LNCAP (cell line): Measurements from ENCODE around the gene INS.

Experiments used
- TF ChIP-seq, protein P1 (sequence below): fragments of 450-650 bp; IDR thresholded peaks from 2 replicates; pipeline ENCODE4 v1.5.1; 2017; ENCODE audit warnings: mild to moderate bottlenecking

INS gene

DNA sequence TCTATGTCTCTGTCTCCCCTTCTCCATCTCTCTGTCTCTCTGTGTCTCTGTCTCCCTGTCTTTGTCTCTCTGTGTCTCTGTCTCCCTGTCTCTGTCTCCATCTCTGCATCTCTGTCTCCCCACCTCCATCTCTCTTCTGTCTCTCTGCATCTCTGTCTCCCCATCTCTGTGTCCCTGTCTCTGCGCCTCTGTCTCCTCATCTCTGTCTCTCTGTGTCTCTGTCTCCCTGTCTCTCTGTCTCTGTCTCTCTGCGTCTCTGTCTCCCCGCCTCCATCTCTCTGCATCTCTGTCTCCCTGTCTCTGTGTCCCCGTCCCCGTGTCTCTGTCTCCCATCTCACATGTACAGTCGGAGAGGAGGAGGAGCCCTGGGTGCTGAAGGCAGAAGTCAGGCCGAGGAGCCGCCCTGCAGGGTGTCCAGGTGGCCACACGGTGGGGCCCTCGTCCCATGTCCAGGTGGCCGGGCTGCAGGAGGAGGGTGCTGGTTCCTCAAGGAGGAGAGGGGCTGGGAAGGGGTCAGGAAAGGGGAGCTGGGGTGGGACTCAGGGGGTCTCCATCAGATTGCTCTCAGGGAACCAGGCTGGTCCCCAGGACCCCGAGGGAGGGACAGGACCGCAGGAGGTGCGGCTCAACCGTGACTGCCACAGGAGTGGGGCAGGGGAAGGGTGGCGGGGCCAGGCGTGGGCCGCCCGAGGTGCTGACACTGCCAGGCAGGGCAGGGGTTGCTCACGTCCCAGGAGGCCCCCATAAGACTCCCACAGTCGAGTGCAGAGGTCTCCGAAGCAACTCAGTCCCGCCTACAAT is 36.2 kb upstream of the INS start:
- TF ChIP-seq, protein P1, sequence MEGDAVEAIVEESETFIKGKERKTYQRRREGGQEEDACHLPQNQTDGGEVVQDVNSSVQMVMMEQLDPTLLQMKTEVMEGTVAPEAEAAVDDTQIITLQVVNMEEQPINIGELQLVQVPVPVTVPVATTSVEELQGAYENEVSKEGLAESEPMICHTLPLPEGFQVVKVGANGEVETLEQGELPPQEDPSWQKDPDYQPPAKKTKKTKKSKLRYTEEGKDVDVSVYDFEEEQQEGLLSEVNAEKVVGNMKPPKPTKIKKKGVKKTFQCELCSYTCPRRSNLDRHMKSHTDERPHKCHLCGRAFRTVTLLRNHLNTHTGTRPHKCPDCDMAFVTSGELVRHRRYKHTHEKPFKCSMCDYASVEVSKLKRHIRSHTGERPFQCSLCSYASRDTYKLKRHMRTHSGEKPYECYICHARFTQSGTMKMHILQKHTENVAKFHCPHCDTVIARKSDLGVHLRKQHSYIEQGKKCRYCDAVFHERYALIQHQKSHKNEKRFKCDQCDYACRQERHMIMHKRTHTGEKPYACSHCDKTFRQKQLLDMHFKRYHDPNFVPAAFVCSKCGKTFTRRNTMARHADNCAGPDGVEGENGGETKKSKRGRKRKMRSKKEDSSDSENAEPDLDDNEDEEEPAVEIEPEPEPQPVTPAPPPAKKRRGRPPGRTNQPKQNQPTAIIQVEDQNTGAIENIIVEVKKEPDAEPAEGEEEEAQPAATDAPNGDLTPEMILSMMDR = peak; percentile 95

DNA sequence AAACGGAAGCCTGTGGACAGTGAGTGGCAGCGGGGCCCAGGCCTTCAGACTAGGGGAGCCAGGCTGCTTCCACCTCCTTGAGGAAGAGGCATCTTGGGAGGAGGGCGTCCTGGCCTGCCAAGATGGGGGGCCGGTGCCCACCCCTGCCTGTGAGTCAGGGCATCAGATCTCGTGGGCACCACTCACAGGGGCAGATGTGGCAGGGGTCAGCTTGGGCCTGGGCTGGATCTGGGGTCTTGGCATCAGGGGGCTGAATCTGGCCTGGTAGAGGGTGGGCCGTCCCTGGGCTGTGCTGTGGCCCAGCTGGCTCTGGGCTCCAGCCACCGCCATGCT is 34.7 kb upstream of the INS start:
- TF ChIP-seq, protein P1 = no peak

DNA sequence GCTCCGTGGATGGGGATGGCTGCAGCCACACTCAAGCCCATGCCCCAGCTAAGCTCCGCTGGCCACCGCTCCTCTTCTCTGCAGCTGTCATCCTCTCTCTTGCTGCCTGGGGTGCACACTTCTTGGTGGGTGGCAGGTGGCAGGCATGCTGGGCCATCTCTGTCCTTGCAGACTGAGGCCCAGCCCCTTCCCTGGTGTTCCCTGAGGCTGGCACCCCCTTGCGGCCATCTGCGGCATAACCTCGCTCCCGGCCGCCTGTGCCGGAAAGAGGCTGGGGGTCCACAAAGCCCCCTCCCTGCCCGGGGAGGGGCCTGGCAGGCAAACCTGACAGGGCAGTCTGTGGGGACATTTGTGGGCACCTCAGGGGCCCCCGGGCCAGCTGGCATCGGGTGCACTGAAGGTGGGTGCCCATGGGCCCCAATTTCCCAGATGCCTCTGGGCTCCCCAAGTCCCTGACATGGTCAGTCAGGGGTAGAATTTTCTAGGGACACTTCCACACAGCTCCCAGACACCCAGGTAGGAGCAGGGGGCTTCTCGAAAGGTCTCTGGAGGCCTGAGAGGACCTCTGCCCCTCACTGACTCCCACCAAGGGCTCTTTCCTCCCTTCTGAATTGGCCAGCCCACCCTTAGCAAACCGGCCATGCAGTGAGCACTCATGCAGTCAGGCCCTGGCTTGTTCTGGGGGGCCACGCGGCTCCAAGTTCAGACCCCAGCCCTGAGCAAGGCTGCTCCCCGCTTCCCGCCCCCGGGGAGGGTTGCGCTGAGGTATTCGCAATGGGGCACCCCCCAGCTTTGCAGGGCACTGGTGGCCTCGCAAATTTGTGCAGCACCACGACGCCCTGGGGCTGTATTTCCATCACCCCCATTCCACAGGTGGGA is 34.1 kb upstream of the INS start:
- TF ChIP-seq, protein P1 = peak; percentile 99

DNA sequence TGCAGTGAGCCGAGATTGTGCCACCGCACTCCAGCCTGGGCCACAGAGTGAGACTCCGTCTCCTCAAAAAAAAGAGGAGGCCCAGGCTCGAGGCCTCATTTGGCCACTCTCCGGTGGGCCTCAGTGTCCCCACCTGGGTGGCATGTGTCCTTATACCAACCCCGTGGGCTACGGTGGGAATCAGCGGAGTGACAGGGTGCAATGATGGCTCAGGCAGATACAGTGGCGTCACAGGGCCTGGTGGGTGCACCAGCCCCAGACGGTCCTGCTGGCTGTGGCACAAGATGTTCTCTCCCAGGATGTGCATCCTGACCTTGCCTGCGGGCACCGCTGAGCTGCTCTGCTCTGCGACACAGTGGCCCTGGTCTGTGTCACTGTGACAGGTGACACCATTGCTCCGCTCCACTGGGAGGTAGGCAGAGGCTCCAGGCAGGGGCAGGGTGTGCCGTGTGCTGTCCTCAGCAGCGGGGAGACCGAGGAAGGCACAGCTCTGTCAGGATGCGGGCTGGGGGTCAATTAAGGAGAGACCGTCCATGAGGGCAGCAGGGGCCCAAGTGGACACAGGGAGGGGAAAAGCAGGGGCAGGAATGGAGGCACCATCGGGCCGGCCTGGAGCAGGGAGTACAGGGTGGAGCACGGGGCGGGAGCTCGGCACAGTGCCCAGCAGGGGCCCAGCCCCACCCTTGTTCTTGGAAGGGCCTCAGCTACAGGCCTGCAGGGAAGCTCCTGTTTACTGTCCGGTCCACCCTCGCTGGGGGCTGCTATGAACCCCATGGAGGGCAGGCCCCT is 32.3 kb upstream of the INS start:
- TF ChIP-seq, protein P1 = no peak

DNA sequence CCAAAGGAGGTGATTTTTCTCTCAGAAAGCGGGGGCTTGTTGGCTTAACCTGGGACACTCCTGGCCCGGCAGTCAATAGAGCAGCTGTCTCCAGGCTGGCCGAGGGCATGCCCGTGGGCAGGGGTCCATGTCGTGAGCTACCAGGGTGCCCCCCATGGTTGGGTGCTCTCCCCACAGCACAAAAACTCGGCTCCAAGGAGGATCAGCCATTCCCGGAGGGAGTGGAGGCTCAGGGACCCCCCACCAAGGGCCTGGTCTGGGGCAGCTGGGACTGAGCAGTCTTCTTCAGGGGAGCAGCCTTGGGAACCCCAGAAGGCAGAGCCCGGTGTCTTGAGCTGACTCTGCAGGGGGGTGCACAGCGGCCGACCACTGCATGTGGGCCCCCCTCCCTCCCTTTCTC is 31.4 kb upstream of the INS start:
- TF ChIP-seq, protein P1 = no peak

DNA sequence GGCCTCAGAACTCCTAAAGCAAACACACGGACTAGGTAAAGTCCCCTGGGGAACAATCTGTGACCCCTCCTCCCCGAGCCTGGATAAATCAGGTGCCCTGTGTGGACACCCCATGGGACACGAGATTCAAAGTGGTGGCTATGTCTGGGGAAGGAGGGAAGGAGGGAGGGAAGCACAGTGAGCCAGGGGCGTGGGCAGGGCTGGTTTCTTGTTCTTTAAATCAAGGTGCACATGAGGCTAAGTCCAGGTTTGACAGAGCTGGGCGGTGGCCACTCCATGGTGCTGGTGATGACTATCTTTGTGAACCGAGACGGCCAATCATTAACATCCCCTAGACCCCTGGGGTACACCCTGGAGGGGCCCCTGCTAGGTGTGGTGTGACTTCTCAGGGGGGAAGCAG is 30.9 kb upstream of the INS start:
- TF ChIP-seq, protein P1 = no peak
